Measurements from ENCODE around the gene EEF2K.
"Not testable (repeated sequence)": the region's sequence is repeated elsewhere in the genome, so short reads cannot be mapped to it uniquely, and the experiment has no call there.

EEF2K gene

DNA sequence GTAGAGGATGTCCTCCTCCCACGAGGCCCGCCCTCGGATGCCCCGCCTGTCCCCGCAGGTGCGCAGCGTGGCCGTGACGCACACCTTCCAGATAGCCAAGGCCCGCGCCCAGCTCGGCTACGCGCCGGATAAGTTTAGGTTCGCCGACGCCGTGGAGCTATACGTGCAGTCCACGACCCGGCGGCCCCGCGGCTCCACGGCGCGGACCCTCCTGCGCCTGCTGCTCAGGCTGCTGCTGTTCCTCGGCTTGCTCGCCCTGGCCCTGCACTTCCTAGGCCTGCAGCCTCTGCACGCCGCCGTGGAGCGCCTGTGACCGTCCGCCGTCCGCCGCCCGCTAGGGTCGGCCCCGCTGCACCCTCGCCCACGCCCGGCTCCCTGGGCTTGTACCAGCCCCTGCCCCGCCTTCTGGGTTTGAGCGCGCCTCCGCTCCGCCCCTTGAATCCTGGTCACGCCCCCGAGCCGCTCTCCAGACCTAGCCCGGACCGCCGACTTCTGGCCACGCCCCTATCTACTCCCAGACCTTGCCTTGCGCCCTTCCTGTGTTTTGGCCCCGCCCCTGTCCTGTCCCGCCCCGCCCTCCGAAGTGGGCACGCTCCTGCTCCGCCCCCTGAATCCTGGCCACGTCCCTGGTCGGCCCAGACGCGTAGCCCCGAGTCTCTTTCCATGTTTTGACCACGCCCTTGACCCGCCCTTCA is 15.8 kb upstream of the EEF2K start:
- peak; percentile 56 for DNase-seq (ENCODE audit: low spot score)

DNA sequence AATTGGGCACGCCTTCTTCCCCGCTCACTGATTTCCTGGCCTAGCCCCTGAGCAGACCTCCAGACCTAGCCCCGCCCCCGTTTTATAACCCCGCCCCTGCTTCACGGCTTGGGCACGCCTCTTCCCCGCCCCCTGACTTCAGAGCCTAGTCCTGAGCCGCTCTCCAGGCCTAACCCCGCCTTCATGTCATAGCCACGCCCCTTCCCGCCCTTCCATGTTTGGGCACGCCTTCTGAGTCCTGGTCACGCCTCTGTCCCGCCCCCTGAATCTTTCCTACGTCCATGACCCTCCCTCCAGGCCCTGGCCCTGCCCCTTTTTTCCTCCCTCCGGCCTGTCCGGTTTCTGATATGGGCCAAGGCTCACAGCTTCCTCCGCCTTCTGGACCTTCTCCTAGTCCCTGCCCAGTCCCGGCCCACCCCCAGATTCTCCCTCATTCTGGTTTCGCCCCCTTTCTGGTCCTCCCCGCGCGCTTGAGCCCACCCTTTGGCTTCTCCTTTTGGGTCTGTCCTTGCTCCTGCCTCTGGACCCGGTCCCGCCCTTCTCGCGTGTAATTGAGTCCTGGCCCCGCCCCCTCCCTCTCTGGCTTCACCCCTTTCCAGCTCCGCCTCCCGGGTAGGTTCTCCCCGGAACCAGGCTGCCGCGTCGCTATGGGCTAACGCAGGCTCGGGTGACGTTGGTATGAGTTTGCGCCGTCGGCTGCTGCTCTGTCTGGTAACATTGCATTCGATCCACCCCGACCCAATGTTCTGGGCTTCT is 15.1 kb upstream of the EEF2K start:
- DNase-seq (ENCODE audit: low spot score): peak; percentile 100

DNA sequence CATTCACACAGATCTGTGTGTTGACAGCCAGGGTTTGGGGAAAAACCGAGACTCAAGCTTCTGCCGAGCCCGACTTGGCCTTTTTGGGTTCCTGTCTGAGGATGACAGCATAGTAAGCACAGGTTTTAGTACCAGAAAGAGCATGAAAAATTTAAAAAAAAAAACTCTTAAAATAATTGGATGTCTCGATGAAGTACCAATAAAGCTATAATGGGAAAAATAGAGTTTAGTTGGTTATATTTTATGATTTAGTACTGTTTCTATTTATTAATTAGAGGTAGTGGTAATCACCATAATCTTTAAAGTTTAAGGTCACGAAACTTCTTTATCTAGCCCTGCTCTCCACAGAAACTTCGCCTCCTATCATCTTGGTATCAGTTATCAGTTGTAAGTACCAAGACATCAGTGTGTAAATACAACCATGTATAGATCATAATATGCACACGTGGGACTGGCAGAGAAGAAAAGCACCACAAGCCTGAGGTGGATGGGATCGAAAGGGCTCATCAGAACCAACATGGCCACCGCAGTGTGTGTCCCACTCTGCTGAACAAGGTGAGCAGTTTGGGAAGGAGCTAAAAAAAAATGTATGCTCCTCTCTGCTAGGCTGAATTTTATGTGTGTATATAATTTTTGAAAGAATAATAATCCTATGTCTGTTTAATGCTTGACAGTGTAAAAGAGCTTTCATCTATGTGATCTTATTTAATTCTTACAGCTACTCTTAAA is 14.4 kb upstream of the EEF2K start:
- DNase-seq (ENCODE audit: low spot score): peak; percentile 54

DNA sequence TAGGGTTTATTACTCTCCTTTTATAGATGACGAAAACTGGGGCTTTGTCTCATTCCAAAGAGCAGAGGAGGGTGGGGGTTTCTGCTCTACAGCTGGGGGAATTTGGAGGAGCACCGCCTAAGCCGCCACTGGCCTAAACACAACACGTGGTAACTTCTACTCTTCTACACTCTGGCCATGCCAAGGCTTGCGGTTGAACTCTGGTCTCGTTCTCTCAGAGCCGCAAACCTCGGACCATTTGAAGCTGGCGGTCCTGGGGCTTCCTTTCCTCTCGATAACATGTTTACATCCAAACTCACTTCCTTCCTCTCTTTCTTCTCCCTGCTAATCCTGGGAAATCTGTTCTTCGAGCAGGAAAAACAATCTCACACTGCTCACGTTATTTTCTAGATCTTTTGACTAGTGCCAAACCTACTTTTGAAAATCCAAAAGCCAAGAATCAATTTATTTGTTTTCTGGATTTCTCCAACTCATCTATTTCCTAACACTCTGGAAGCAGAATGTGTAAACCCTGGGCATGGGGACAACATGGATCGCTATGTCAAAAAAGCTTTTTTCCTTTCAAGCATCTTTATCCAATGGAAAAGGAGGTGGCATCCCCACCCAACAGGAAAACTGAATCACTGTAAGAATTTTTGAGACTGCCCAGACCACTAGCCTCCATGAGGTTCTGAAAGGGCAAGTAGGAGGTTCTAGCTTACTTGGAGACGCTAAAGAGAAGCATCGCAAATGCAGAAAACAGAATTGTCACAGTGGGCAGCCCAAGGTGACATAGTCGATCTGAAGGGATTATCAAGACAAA is 13.6 kb upstream of the EEF2K start:
- peak; percentile 64 for DNase-seq (ENCODE audit: low spot score)

DNA sequence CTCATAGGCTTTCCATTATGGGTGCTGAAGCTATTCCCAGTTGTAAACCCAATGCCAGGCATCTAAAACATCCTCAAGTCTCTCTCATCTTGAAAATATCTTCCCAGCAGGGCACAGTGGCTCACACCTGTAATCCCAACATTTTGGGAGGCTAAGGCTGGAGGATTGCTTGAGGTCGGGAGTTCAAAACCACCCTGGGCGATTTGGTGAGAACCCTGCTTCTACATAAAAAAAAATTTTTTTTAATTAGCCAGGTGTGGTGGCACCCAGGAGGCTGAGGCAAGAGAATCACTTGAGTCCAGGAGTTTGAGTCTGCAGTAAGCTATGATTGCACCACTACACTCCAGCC is 13.0 kb upstream of the EEF2K start:
- no peak for DNase-seq (ENCODE audit: low spot score)

DNA sequence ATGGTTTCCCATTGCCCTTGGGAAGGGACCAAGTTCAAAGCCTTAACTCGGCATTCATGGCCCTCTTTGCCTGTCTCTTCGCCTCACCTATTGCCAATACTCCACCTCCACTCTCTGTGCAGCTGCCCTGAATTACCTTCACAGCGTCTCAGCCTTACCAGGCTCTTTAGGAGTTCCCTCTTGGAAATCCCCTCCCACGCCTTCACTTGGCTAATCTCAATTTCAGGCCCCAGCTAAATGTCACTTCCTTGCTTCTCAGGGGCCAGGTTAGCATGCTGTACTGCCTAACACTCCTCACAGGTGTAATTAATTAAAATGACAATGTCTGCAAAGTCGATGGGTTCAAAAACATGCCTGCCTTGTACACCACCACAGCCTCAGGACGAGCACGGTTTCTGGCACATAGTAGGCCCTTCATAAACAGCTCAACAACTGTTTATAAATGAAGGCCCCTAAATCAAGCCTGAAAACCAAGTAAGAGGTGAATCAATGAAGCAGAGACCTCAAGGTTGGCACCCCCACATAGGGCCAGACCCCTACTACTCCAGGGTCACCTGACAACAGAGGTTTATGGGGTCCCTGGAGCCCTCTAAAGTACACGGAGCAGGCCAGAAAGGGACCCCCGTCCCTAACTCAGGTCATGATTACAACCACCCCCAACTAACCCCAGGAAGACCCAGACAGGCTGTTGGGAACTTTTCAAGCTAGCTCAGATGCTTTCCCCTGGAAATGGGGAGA is 11.2 kb upstream of the EEF2K start:
- DNase-seq (ENCODE audit: low spot score): no peak

DNA sequence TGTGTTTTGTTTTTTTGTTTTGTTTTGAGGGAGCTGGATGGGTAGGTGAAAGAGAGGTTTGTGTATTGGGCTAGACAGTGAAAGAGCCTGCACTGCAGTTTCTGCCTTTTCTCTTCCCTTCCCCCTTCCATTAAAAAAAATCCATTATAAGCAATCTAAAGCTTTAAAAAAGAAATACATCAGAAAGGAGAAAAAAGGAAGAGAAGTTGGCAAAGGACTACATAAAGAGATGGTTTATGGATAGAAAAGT is 10.7 kb upstream of the EEF2K start:
- DNase-seq (ENCODE audit: low spot score): no peak

DNA sequence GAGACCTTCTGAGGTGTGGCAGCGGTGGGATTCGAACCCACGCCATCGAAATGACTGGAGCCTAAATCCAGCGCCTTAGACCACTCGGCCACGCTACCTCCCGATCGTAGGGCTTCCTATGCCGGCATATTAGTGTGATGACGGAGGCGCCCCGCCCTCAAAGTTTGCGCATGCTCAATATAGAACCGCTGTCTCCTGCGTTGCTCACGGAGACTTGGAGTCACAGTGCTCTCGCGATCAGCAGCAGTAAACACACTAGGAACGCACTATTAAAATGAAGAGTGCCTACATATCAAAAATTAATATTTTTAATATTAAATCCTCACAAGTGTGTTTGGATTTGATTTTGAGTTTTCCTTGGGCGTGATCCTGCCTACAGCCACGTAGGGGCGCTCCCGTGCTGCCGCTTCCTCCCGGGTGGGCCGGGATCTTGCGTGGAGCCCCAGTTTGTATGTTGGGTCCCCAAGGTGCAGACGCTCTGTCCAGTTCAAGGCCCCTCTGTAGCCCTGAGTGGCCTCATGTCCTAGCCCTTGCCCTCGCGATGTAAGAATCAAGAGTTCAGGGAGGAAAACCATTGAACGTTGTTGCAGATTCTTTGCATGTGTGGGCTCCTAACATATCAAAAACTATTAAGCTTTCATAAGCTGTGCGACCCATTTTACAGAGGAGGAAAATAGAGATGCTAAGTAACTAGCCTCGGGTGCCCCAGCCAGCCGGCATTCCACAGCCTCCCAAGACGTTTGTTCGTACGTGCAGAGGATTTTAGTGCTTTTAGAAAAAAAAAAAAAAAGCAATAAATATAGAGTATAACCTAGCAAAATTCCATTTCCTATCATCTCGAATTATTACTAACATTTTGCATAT is 10.2 kb upstream of the EEF2K start:
- peak; percentile 93 for DNase-seq (ENCODE audit: low spot score)

DNA sequence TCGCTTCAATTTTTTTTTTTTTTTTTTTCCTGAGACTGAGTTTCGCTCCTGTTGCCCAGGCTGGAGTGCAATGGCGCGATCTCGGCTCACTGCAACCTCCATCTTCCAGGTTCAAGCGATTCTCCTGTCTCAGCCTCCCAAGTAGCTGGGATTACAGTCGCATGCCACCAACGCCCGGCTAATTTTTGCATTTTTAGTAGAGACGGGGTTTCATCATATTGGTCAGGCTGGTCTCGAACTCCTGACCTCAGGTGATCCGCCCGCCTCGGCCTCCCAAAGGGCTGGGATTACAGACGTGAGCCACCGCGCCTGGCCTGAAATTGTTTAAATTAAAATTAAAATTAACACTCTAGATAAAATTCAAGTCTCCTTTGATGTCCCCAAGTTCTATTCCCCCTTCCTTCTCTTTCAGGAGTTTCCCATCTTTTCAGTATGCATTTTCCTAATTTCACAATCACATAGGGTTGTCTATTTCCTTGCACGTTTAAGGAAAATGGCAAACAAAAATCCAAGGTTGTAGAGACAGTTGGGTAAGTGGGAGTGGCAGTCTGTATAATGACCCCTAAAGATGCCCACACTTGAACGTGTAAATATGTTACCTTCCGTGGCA is 9.4 kb upstream of the EEF2K start:
- not testable (repeated sequence) for DNase-seq (ENCODE audit: low spot score)

DNA sequence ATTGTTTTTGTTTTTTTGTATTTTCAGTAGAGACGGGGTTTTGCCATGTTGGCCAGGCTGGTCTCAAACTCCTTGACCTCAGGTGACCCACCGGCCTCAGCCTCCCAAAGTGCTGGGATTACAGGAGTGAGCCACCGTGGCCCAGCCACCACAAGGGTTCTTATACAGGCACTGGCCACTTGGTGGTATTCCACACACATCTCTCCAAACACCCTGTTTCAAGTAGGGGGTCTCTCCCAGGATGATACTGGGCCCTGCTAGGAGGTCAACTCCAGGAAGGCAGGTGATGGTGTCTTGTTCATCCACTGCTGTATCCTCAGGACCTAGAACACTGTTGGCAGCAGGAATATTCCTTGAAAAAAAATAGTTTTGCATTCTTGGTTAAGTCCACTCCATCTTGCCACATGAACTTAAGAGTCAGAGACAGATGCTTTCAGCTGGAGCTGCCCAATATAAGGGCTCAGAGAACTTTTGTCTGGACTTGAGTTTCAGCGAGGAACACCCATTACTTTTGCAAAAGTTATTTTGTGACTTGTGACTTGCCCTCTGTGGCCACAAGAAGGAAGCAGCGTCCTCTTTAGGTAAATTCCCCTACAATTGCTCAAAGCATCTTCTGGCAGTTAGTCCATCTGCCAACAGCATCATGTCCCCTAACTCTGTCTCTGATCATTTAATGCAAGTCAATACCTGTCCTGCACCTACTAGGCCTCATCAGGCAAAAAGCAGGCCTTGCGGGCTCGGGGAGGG is 7.4 kb upstream of the EEF2K start:
- no peak for DNase-seq (ENCODE audit: low spot score)

DNA sequence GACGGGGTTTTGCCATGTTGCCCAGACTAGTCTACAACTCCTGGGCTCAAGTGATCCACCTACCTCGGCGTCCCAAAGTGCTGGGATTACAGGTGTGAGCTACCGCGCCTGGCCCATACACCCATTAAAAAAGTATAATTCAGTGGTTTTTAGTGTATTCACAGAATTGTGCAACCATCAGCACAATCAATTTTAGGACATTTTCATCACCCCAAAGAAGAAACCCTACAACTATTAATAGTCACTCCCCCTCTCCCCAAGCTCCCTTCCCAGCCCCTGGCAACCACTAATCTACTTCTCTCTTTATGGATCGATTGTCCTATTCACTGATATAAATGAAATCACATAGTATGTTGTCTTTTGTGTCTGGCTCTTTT is 3.8 kb upstream of the EEF2K start:
- no peak for DNase-seq (ENCODE audit: low spot score)

DNA sequence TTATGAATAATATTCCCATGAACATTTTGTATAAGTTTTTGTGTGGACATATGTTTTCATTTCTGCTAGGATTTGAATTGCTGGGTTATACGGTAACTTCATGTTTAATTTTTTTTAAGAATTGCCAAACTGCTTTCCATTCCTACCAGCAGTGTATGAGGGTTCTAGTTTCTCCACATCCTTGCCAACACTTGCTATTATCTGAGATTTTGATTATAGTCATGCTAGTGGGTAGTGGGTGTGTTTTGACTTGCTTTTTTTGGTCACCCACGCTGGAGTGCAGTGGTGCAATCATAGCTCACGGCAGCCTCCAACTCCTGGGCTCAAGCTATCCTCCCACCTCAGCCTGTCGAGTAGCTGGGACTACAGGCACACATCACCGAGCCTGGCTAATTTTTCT is 3.0 kb upstream of the EEF2K start:
- DNase-seq (ENCODE audit: low spot score): no peak

DNA sequence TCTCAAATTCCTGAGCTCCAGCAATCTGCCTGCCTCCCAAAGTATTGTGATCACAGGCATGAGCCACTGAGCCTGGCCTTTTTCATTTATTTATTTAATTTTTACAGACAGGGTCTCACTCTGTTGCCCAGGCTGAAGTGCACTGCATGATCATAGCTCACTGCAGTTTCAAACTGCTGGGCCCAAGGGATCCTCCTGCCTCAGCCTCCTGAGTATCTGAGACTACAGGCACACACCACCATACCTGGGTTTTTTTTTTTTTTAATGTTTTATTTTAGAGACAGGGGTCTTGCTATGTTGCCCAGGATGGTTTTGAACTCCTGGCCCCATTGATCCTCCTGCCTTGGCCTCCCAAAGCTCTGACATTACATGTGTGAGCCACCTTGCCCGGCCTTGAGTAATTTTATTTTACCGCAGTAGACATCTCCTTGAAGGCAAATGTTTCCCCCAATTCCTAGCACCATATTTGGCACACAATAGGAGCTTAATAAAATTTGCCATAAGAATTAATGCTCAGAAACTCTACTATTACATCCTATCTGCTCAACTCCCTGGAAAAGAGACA is 1.9 kb upstream of the EEF2K start:
- no peak for DNase-seq (ENCODE audit: low spot score)

DNA sequence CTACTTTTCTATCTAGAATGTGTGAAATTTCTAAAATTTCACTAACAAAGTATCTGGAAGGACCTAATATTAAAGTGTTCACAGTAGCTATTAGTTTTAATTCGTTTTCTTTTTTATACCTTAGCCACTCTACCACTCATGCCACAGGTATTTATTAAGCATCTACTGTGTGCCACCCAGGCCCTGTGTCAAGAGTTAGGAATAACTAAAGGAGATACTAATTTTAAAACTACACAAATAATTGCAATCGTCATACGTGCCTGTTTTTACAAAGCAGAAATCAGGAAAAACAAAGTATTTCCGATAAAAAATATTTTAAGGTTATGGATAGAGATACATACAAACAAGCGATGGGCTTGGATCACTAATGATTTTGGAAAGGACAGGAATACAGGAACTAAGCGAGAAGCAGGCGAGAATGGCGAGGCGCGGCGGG is 483 bp upstream of the EEF2K start:
- DNase-seq (ENCODE audit: low spot score): no peak

DNA sequence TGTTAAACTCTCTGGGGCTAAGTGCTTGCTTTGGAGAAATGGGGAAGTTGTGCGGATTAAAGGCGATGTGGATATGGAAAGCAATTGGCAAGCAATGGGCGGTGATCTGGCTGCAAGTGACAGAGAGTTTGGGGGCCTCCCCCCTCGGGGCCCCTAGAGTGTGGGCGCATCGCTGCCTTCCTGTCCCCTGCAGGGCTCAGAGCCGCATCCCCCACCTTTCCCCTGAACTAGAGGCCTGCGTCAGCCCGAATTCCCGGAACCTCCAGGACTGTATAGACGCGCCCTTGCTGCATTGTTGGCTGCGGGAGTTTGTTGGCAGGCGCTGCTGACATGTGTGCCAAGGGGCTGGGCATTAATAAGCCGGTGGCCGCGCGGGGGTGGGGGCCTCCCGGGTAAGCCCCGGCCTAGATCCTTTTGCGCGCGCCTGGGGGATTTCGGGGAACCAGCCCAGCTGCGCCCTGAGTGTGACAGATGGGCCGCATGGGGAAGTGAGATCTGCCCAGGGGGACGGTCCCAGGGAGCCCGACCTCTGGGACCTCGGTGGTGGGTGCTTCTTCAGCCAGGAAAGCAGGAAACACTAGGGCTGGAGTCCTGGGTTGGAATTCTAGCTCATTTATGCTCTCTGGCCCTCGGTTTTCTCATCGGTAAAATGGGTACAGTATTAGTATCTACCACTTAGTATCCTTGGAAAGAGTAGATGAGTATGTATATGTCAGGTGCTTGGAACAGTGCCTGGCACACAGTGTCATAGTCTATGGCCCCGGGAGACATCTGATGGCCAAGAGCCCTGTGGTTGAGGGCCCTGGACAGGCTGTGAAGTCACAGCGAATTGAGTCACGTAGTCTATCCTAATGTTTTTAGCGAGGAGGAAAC is 1.0 kb downstream of the EEF2K start:
- peak; percentile 69 for DNase-seq (ENCODE audit: low spot score)

DNA sequence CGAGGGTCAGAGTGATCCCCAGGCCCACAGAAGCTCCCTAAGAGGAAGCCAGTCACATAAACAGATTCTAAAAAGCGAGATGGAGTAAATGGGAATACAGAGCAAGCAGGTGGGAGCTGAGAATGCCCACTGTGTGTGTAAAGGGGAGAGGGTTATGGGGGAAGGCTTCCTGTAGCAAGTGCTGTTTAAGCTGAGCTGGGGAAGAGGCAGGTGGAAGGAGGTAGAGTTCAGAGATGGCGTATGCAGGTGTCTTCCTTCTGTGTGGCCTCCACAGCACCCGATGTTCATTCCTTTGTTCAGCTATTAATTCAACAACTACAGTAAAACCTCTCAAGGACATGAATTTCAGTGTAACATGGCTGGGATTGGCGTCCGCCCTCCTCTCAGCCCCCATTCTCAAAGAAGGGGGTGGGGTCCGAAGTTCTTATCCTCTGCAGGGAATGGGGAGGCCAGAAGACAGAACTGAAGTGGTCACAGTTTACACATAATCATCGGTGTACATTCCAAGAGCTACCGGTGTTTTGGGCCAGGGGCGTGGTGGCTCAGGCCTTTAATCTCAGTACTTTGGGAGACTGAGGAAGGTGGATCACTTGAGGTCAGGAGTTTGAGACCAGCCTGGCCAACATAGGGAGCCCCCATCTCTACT is 1.8 kb downstream of the EEF2K start:
- no peak for DNase-seq (ENCODE audit: low spot score)

DNA sequence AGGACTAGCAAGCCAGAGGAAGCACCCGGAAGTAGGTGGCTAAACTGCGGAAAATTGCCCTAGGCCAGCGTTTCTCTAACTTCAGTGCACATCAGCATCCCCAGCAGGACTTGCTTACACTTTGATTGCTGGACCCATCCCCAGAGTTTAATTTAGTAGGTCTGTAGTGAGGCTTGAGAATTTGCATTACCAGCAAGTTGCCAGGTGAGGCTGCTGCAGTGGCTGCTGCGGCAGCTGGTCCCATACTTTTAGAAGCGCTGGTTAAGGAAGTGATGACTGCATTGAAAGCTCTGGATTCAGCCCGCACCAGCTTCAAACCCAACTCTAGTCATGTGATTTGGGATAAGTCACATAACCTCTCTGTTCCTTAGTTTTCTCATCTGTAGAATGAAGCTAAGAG is 4.2 kb downstream of the EEF2K start:
- DNase-seq (ENCODE audit: low spot score): no peak

DNA sequence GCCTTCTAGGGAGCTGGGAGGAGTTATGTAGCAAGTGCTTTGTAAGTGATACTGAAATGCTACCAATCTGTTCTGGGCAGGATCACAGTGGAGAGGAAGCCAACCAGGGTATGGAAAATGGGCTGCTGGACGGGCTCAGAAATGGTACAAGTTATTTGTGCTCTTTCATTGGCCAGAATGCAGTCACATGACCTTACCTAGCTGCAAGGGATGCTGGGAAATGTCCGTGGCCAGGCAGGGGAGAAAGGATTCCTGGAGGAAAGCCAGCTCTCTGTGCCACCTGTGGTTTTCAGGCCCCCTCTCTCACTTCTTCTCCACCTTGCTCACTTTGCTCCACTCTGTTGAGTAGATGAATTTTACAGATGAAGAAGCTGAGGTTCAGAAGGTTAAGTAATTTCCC is 4.8 kb downstream of the EEF2K start:
- no peak for DNase-seq (ENCODE audit: low spot score)
